Jurkat, Clone E6-1 (cell line): ENCODE data around the gene SUPT3H.

ENCODE experiments used
- DNase-seq: peaks from one replicate; pipeline ENCODE4 v3.0.0-alpha.2; 2011; ENCODE audit warnings: low read depth, low spot score
- H3K4me3 ChIP-seq: 2 replicates; pipeline ENCODE4 v1.5.1; 2011; ENCODE audit warnings: mild to moderate bottlenecking, low read length, control low read depth, moderate library complexity

SUPT3H gene

DNA sequence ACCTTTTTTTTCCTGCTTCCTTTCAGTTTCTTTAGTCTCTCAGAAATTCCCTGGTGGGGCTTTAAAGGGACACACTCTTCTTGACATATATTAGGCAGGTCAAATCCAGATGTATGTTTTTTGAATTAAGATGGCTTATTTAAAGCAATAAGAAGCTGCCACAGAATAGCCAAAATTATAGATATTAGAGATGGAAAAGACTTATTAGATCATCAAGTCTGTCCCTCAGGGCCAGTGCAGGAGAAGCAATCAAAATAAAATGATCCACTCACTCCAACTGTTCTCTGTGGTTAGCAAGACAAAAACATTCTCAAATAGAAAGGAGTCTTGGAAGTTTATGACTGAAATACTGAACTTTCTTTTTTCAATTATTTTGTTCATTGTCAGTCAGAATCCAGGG is 527.4 kb downstream of the SUPT3H start:
- DNase-seq, result no peak
- no peak overlapping the region for H3K4me3 ChIP-seq

DNA sequence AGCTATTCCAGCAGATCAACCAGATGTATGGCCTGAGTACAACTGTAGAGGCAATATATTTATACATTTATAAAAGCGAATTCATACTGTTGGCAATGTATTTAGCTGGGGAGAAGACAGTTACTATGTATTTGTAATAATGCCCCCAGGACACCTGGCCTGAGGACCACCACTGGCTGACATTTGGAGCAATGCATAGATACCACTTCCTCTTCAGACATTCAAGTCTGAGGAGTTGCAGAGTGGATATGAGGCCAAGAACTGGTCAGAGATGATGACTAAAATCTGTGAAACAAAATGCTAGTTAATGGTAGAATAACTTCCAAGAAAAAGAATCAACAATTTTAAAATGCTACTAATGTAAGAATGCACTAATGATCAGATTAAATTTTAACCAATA is 527.9 kb downstream of the SUPT3H start:
- H3K4me3 ChIP-seq, result no peak overlapping the region
- DNase-seq, result no peak

DNA sequence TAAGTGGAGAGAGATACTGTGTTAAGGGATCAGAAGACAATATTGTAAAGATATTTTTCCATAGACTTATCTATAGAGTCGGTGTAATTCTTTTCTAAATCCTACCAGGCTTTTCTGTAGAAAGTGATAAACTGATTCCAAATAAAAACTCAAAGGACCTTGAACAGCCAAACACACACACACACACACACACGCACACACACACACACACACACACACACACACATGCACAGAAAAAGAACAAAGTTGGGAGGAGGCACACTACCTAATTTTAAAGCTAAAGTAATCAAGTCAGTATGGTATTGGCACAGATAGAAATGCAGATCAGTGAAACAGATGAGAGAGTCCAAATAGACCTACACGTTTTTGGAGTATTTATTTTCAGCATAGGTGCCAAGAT is 534.0 kb downstream of the SUPT3H start:
- no peak overlapping the region for H3K4me3 ChIP-seq
- DNase-seq, result no peak

DNA sequence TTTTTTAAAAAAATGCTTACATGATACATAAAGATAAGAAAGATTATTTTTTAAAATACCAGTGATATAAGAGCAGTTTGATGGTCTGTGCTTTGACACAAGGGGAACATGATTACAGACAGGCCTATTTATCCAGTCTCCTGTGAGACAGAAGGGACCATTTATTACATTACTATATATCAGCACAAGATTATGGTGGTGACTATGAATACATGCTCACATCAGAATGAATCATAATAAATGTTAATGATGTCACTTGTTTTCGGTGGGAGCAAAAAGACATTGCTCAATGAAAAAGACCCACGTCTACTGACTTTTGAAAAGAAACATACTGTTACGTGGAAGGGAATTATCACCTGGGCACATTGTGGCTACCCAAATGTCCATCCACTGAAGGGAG is 535.1 kb downstream of the SUPT3H start:
- no peak for DNase-seq
- H3K4me3 ChIP-seq, result no peak overlapping the region

DNA sequence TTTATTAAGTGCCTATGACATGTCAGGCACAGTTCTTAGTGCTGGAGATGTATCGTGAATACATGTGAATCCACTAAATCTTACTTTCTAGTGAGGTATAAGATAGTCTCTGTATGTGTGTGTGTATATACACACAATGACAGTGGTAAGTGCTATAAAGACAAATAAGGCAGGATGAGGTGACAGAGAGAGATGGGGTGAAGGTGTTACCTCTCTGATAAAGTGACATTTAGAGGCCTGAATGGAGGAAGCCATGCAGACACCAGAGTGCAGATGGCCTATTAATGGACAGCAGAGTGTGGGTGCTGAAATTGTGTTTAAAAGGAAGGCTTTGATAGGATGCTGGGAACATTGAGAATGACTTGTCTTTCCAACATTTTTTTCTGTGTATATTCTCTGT is 535.9 kb downstream of the SUPT3H start:
- no peak overlapping the region for H3K4me3 ChIP-seq

DNA sequence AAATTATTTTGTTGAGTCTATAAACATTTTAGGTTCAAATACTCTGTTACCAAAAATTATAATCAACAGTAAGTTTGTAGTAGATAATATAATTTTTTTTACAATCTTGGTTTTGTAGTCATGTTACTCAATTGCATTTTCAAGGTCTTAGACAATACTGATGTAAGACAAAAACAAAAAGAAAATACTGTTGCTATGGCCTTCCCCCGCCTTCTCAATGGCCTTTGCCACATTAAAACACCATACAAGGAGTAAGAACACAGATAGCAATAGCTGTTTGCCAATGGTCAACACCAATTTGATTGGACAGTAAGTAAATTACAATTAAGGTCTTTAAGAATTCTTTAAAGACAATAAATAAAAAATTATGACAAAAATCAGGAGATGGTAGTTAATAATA is 540.0 kb downstream of the SUPT3H start:
- DNase-seq, result no peak
- H3K4me3 ChIP-seq, result no peak overlapping the region

More for the DNA sequence above, 535.9 kb downstream of the SUPT3H start:
- DNase-seq, result no peak

DNA sequence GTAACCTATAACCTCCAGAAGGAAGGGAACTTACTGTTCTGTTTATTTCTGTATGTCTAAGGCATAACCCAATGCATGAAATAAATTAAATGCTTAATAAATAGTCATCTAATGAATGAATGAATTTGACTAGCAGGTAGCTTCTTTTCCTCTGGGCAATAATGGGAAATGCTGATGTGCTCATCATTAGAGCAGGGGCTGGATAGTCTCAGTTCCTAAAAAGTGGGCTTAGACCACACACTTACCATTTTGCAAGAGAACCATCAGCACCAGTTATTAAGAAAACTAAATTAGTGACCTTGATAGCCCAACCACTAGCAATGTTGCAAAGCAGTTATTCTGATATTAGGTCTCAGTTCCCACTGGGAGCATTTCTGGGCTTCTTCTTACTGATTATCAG is 540.5 kb downstream of the SUPT3H start:
- no peak overlapping the region for H3K4me3 ChIP-seq
- no peak for DNase-seq

DNA sequence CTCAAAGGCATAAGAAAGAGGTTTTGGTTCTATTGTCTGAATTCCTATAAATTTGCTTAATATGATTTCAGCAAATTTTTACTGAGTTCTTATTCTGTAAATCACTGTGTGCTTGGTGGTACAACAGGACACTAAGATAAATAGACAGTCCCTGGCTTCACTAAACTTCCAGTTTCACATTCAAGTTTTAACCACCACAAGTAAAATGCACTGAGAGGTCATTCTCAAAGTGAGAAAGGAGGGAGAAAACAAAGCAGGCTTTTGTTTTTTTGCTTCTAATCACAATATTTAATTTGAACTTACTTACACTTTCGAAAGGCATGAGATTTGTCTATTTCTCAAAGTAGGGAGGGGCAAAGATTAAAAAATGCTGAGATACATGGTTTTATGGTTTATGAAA is 544.5 kb downstream of the SUPT3H start:
- DNase-seq, result no peak
- H3K4me3 ChIP-seq, result no peak overlapping the region

DNA sequence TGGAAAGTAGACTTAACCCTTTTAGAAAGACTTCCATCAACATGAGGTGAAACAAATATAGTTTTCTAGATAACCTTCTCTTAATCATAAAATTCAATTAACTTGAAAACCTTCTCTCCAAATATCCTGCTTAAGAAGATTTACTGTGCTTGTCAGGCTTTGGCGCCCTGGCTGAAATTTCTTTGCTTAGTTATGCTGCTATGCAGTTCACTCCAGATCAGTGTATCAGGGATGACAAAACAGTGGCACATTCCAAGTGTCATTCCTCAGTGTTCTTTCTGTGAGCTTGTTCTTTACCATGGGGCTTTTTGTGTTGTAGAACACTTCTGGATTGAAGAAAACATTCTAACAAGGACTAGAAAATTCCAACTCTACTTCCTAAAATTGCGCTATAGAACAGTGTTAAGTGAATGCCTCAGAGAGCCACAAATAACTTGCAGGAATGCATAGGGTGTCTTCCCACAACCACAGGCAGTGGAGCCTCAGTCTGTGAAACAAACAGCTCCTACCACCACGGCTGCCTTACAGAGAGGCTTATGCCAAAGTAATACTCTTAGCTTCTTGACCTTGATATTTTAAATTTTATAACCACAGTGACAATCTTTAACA is 546.6 kb downstream of the SUPT3H start:
- H3K4me3 ChIP-seq, result no peak overlapping the region
- no peak for DNase-seq

DNA sequence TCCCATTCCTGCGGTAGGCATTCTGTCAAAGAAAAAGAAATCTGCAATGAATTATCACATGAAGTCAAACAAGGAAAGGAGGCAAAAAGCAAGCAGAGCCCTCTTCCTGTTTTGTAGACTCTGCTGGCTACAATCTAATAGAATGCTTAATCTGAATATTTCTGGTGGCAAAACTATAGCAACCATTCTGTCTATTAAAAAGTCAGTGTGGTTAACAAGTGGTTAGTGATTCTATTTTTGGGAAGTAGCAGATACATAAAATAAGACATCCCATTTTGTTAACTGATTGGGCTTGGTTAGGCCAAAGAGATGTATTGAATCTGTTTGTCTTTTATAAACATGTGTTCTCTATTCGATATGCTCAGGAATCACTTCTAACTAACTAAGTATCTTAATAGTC is 547.9 kb downstream of the SUPT3H start:
- H3K4me3 ChIP-seq, result no peak overlapping the region
- DNase-seq, result no peak

DNA sequence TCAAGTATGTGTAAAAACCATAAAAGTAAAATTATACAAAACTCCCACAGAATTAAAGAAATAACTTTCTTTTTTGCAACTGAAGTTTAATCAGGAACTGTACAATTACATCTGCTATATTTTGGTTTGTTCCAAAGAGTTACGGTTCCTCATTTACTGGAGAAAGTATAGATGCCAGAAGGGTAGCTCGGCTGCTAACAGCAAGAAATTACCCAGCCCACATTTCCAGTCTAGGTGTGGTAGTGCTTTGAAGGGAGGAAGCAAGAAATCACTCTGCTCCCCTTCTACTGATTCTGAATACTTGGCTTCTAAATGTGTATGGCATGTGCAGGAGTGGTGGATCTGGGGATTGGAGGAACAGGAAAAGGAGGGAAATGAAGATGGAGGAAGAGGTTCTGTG is 549.0 kb downstream of the SUPT3H start:
- peak; percentile 6 for DNase-seq

DNA sequence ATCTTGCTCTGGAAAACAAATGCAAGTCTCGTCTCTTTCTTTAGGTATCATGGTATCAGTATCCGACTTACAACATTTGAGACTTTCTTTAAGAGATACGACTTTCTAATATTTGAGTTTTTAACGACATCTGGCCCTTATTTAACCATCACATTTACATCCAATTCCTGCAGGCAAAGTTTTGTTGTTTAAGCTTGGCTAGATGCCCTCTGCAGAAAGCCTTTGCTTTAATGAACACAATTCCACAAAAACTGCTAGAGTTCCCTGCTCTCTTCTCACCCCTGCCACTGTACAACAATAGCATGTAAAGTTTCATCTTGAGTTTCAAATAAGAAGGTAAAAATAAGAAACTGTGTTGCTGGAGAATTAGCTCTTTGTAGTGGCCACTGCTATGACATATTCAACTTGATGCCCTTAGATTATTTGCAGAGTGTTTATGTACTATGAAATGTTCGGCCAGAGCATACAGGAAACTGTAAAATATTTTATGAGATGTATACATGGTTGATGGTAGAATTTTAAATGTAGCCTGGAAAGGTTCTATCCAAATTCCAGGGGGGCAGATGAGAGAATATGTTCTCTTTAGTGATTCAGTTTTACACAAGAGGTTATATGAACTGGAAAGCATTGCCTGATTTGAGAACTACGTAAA is 551.6 kb downstream of the SUPT3H start:
- no peak overlapping the region for H3K4me3 ChIP-seq
- DNase-seq, result no peak

More for the DNA sequence above, 549.0 kb downstream of the SUPT3H start:
- no peak overlapping the region for H3K4me3 ChIP-seq

DNA sequence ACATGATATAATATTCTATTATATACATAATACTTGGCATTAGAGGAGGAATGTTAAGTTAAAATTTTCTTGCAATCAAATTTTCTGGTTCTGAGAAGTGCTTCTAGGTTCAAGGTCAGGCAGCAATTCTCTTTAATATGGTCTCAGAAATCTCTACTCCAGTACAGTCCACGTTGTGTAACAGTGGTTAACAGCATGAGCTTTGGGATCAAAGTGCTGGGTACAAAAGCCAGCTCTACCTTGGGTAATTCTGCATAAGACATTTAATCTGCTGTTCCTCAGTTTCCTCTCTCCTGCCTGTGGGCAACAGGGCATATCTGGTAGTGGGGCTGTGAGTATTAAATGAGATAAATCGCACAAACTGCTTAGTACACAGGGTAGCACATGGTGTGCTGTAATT is 552.5 kb downstream of the SUPT3H start:
- no peak for DNase-seq
- no peak overlapping the region for H3K4me3 ChIP-seq

DNA sequence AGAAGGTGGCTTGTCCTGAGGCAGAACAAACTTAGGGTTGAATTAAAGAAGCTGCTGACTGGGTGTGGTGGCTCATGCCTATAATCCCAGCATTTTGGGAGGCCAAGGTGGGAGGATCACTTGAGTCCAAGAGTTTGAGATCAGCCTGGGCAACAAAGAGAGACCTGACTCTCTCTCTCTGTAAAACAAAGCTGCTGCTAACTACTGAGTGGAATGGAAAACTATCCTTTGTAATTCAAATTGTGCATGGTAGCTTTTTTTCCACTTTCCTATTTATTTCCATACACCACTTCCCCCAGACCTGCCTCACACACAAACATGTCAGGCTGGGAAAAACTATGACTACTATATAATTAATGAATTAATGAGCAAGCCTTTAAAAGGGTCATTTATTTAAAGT is 553.2 kb downstream of the SUPT3H start:
- DNase-seq, result no peak
- no peak overlapping the region for H3K4me3 ChIP-seq

DNA sequence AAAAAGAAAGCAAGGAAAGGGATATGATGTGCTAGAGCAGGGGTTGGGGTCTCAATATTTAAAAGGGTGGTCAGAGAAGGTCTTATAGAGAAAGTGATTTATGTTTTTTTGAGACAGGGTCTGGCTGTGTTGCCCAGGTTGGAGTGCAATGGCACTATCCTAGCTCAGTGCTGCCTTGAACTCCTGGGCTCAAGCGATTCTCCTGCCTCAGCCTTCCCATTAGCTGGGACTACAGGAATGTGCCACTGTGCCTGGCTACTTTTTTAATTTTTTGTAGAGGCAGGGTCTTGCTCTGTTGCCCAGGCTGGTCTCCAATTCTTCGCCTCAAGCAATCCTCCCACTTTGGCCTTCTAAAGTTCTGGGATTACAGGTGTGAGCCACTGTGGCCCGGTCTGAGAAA is 557.0 kb downstream of the SUPT3H start:
- no peak overlapping the region for H3K4me3 ChIP-seq
- DNase-seq, result no peak

DNA sequence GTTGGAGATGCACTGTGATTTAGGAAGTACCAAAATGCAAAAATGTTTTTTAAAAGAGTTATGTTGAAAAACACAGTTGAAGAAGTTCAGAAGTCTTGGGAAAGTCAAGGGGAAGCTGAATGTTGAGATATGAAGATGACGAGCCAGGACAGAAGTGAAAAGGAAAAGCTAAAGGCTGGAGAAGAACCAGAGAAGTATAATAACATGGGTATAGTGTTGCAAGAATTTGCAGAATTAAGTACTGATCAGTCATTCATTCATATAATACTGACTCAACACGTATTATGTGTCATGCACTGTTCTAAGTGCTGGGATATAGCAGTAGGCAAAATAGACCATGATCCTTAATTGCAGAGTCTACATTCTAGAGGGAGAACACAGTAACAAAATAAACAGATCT is 557.4 kb downstream of the SUPT3H start:
- no peak overlapping the region for H3K4me3 ChIP-seq
- no peak for DNase-seq

DNA sequence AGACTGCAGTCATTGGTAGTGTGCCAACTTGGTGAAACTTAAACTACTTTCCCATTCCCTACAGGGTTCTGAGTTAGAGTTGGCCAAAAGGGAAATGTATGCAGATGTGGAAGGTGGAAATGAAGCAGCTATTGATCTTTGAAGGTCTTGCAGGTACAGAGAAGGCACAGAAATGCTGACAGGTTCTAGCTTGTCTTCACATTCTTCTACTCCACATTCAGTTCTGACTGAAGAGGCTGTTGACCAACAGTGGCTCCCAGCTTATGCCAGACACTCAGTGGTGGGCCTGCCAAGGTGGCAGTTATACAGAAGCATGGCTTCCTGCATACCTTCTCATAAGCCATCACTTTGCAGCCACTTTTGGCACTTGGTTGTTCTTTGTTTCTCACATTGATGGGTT is 566.3 kb downstream of the SUPT3H start:
- H3K4me3 ChIP-seq, result no peak overlapping the region
- DNase-seq, result no peak

DNA sequence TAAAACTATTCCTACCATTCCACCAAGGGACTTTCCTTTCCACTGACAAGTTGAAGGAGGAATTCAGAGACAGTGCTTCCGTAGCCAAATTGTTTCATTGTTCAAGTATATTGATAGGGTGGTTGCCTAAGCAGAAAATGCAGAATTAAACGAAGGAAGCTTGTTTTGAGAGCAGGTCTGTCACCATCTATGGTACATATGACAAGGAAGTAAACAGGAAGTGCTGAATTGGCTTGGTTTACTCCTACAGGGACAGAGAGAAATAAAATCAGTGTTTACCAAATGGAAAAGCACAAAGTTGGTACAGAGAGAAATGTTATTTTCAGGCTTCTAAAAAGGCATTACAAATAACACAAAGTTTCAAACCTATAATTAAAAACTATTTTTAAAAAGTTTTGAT is 568.5 kb downstream of the SUPT3H start:
- no peak for DNase-seq
- no peak overlapping the region for H3K4me3 ChIP-seq

DNA sequence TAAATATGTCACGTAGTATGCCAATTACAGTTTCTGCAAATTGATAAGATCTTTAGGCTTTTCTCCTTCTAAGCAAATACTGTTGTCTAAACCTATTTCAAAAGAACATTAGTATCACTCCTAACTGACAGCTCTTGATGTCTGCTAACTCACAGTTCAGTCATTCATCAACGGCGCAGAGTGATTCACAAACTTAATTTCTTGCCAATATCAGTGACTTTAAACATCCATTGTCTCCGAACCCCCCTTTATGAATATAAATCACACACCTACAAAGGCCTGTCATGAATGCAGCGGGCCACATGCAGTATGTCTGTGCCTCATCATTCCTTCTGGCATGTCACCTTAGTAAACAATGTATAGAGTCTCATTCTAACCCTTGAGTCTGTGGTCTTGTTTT is 569.6 kb downstream of the SUPT3H start:
- no peak for DNase-seq
- H3K4me3 ChIP-seq, result no peak overlapping the region

DNA sequence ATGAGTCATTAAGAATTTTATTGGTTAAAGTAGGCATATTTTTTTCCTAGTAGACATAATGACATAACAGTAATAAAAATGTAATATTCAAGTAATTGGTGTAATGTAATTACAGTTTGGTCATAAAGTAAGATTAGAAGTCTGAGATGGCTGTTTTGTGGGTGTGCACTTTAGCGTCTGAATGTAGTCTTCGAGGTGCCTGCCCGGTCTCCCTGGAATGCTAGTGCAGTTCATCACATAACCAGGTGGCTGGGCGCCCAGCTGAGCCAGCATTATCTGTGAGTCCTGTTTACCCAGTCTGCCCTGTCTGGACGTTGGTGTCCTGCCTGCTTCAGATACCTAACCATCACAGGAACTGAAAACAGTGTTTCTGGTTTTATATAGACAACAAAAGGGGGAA is 571.1 kb downstream of the SUPT3H start:
- no peak for DNase-seq
- H3K4me3 ChIP-seq, result no peak overlapping the region

DNA sequence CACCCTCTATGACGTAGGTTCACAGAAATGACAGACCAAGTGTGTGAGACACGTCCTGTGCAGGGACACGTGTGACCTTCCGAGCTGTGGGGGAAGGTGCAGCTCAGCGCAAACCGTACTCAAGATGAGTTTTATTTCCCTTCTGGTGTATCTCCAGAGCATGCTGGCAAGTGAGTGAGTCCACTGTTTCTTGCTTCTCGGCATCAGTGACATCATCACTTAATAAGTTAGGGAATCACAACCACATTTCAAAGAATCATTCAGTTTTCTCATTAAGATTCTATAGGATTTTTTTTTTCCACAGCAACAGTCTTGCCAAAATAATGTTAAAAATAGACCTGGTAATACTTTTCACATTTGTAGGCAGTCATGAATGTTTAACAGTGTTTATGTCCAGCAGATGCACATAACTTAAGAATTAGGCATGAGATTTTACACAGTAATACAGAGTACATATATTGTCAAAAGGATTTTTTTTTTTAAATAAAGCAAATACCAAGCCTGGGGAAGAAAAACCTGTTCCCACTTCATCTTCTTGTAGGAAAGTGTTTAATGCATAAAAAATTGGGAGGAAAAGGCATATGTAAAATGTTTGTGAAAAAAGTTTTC is 572.4 kb downstream of the SUPT3H start:
- H3K4me3 ChIP-seq, result no peak overlapping the region
- DNase-seq, result no peak
